Adipocyte (in vitro differentiated cells): Measurements from ENCODE around the gene PRAC1.
"Not testable (repeated sequence)": the region's sequence is repeated elsewhere in the genome, so short reads cannot be mapped to it uniquely, and the experiment has no call there.

ENCODE experiments used
- DNase-seq: peaks from one replicate; pipeline ENCODE4 v3.0.0-alpha.2; 2015; ENCODE audit warnings: low read depth
- H3K27me3 ChIP-seq: replicated peaks from 2 replicates; pipeline ENCODE4 v1.7.0; 2013; ENCODE audit warnings: mild to moderate bottlenecking, low read length, moderate library complexity; ENCODE audit not compliant: control insufficient read depth, insufficient read depth
- H3K36me3 ChIP-seq: 2 replicates; pipeline ENCODE4 v1.7.0; 2013; ENCODE audit warnings: low read length, mild to moderate bottlenecking, moderate library complexity; ENCODE audit not compliant: control insufficient read depth, insufficient read depth, severe bottlenecking
- H3K4me1 ChIP-seq: 2 replicates; pipeline ENCODE4 v1.7.0; 2013; ENCODE audit warnings: mild to moderate bottlenecking, low read length, moderate library complexity; ENCODE audit not compliant: control insufficient read depth, insufficient read depth
- H3K4me3 ChIP-seq: 2 replicates; pipeline ENCODE4 v1.7.0; 2013; ENCODE audit warnings: mild to moderate bottlenecking, low read length, moderate library complexity
- H3K9ac ChIP-seq: 2 replicates; pipeline ENCODE4 v1.7.0; 2013; ENCODE audit warnings: mild to moderate bottlenecking, low read length, moderate library complexity
- H3K9me3 ChIP-seq: 2 replicates; pipeline ENCODE4 v1.7.0; 2013; ENCODE audit warnings: mild to moderate bottlenecking, low read length, moderate library complexity; ENCODE audit not compliant: control insufficient read depth

The PRAC1 gene

GRCh38 chr17:48722915-48723422, 651 bp upstream of the PRAC1 start, which contains the start of gene PRAC2:
PRAC2 (plus strand) TSS chr17:48723185; CDS start chr17:48724411, 1,226 bp downstream.
- no peak for DNase-seq
- no peak within 1 kb of the TSS for H3K4me3 ChIP-seq
- no peaks in the 10 kb centered on the region for H3K36me3 ChIP-seq
- H3K9ac ChIP-seq, result no peak within 1 kb of the TSS
- peaks cover 99% of the 10 kb centered on the region for H3K27me3 ChIP-seq
- H3K4me1 ChIP-seq, result no peaks in the 10 kb centered on the region
- H3K9me3 ChIP-seq, result no peaks in the 10 kb centered on the region

GRCh38 chr17:48721009-48721402, 1.3 kb downstream of the PRAC1 start:
- no peaks in the 10 kb centered on the region for H3K9me3 ChIP-seq
- no peaks in the 10 kb centered on the region for H3K36me3 ChIP-seq
- H3K9ac ChIP-seq, result no peak overlapping the region
- H3K27me3 ChIP-seq, result peaks cover 98% of the 10 kb centered on the region
- no peak for DNase-seq
- no peak overlapping the region for H3K4me3 ChIP-seq
- H3K4me1 ChIP-seq, result no peaks in the 10 kb centered on the region

GRCh38 chr17:48720266-48721008, 1.9 kb downstream of the PRAC1 start:
- DNase-seq, result no peak
- no peaks in the 10 kb centered on the region for H3K36me3 ChIP-seq
- peaks cover 97% of the 10 kb centered on the region for H3K27me3 ChIP-seq
- no peak overlapping the region for H3K4me3 ChIP-seq
- H3K9me3 ChIP-seq, result no peaks in the 10 kb centered on the region
- H3K9ac ChIP-seq, result no peak overlapping the region
- no peaks in the 10 kb centered on the region for H3K4me1 ChIP-seq

- H3K9ac ChIP-seq, result no peak overlapping the region
- no peak overlapping the region for H3K4me3 ChIP-seq
- peaks cover 97% of the 10 kb centered on the region for H3K27me3 ChIP-seq
- H3K4me1 ChIP-seq, result no peaks in the 10 kb centered on the region
- no peak for DNase-seq
- no peaks in the 10 kb centered on the region for H3K36me3 ChIP-seq
- no peaks in the 10 kb centered on the region for H3K9me3 ChIP-seq
Measured at GRCh38 chr17:48719642-48720265, 2.6 kb downstream of the PRAC1 start.

GRCh38 chr17:48718761-48719641, 3.3 kb downstream of the PRAC1 start:
- no peaks in the 10 kb centered on the region for H3K4me1 ChIP-seq
- no peaks in the 10 kb centered on the region for H3K9me3 ChIP-seq
- H3K4me3 ChIP-seq, result no peak overlapping the region
- DNase-seq, result no peak
- H3K9ac ChIP-seq, result no peak overlapping the region
- peaks cover 99% of the 10 kb centered on the region for H3K27me3 ChIP-seq
- H3K36me3 ChIP-seq, result no peaks in the 10 kb centered on the region

- no peaks in the 10 kb centered on the region for H3K9me3 ChIP-seq
- no peaks in the 10 kb centered on the region for H3K36me3 ChIP-seq
- H3K4me1 ChIP-seq, result no peaks in the 10 kb centered on the region
- H3K9ac ChIP-seq, result no peak overlapping the region
- H3K27me3 ChIP-seq, result peaks cover 99% of the 10 kb centered on the region
- no peak overlapping the region for H3K4me3 ChIP-seq
- DNase-seq, result no peak
Measured at GRCh38 chr17:48718227-48718760, 4.0 kb downstream of the PRAC1 start.

- H3K4me3 ChIP-seq, result no peak overlapping the region
- H3K9ac ChIP-seq, result no peak overlapping the region
- DNase-seq, result no peak
- no peaks in the 10 kb centered on the region for H3K9me3 ChIP-seq
- no peaks in the 10 kb centered on the region for H3K4me1 ChIP-seq
- peaks cover 97% of the 10 kb centered on the region for H3K27me3 ChIP-seq
- no peaks in the 10 kb centered on the region for H3K36me3 ChIP-seq
Measured at GRCh38 chr17:48717367-48718226, 4.7 kb downstream of the PRAC1 start.

GRCh38 chr17:48716549-48716948, 5.8 kb downstream of the PRAC1 start:
- peaks cover 95% of the 10 kb centered on the region for H3K27me3 ChIP-seq
- H3K4me1 ChIP-seq, H3K9ac ChIP-seq, H3K36me3 ChIP-seq, H3K4me3 ChIP-seq, DNase-seq, H3K9me3 ChIP-seq: not testable (repeated sequence)

- Histone ChIP-seq H3K36me3 (no peaks in the 10 kb centered on the region), H3K9ac (no peak overlapping the region), H3K27me3 (peaks cover 95% of the 10 kb centered on the region), H3K4me3 (no peak overlapping the region), H3K9me3 (no peaks in the 10 kb centered on the region), H3K4me1 (no peaks in the 10 kb centered on the region)
- DNase-seq, result no peak
Measured at GRCh38 chr17:48715496-48716399, 6.6 kb downstream of the PRAC1 start.

- no peak for DNase-seq
- Histone ChIP-seq H3K4me1 (no peaks in the 10 kb centered on the region), H3K9ac (no peak overlapping the region), H3K27me3 (peaks cover 89% of the 10 kb centered on the region), H3K9me3 (no peaks in the 10 kb centered on the region), H3K4me3 (no peak overlapping the region), H3K36me3 (no peaks in the 10 kb centered on the region)
Measured at GRCh38 chr17:48711128-48711527, 11.2 kb downstream of the PRAC1 start.
